ENCODE measurements around the gene ZNF775. TPM values are rescaled to one million over a fixed set of nuclear protein-coding genes. Genes with fewer than 3 reads are reported as not detected.

Gene ZNF775
- total RNA-seq, 1 donor from 2014 or later: 12.1 TPM

DNA sequence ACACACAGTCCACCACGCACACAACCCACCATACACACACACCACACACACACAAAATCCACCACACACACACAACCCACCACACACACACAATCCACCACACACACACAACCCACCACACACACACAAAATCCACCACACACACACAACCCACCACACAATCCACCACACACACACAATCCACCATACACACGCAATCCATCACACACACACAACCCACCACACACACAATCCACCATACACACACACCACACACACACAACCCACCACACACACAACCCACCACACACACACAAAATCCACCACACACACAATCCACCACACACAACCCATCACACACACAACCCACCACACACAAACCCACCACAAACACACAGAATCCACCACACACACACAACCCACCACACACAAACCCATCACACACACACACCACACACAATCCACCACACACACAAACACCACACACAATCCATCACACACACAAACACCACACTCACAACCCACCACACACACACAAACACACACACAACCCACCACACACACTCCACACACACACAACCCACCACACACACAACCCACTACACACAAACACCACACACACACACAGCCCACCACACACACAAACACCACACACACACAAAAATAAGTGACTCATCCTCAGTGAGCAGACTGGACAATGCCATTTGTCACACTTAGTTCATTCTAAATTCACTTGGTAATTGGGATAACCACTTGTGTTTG, 19.3 kb upstream of the ZNF775 start:
- DNase-seq (ENCODE audit: low spot score): no peak
- Mint-ChIP-seq H3K36me3 (ENCODE audit: low read depth, unreplicated experiment) (no peaks in the 10 kb centered on the region), H3K4me1 (ENCODE audit: unreplicated experiment) (peaks cover 26% of the 10 kb centered on the region), H3K27me3 (ENCODE audit: unreplicated experiment) (peaks cover 2% of the 10 kb centered on the region), H3K4me3 (ENCODE audit: unreplicated experiment) (no peak overlapping the region), H3K27ac (ENCODE audit: unreplicated experiment) (no peak overlapping the region), H3K9me3 (ENCODE audit: unreplicated experiment) (no peaks in the 10 kb centered on the region)
- TF ChIP-seq, protein P1, sequence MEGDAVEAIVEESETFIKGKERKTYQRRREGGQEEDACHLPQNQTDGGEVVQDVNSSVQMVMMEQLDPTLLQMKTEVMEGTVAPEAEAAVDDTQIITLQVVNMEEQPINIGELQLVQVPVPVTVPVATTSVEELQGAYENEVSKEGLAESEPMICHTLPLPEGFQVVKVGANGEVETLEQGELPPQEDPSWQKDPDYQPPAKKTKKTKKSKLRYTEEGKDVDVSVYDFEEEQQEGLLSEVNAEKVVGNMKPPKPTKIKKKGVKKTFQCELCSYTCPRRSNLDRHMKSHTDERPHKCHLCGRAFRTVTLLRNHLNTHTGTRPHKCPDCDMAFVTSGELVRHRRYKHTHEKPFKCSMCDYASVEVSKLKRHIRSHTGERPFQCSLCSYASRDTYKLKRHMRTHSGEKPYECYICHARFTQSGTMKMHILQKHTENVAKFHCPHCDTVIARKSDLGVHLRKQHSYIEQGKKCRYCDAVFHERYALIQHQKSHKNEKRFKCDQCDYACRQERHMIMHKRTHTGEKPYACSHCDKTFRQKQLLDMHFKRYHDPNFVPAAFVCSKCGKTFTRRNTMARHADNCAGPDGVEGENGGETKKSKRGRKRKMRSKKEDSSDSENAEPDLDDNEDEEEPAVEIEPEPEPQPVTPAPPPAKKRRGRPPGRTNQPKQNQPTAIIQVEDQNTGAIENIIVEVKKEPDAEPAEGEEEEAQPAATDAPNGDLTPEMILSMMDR (IDR thresholded peaks at IDR 0.05; ENCODE audit: unreplicated experiment): no peak

DNA sequence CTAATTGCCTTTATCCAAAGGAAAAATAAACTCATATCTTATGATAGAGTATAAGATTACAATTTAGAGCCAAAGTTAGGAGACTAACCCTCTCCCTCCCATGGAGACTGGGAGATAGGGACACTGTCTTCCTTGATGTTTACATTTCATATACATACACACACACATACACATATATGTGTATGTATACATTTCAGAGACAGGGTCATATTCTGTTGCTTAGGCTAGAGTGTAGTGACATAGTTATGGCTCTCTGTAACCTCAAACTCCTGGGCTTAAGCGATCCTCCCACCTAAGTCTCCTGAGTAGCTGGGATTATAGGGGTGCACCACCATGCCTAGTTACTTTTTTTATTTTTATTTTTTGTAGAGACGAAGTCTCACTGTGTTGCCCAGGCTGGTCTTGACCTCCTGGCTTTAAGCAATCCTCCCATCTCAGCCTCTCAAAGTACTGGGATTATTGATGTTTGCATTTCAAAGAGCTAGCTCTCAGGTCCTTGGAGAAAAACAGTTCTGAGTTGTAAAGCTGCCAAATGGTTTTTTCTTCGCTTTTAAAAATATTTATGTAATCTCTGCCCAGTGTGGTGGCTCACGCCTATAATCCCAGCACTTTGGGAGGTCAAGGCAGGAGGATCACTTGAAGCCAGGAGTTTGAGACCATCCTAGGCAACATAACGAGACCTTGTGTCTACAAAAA, 18.6 kb upstream of the ZNF775 start:
- Mint-ChIP-seq H3K27me3 (ENCODE audit: unreplicated experiment) (peaks cover 2% of the 10 kb centered on the region), H3K9me3 (ENCODE audit: unreplicated experiment) (no peaks in the 10 kb centered on the region), H3K36me3 (ENCODE audit: low read depth, unreplicated experiment) (no peaks in the 10 kb centered on the region), H3K4me3 (ENCODE audit: unreplicated experiment) (no peak overlapping the region), H3K27ac (ENCODE audit: unreplicated experiment) (no peak overlapping the region), H3K4me1 (ENCODE audit: unreplicated experiment) (peaks cover 26% of the 10 kb centered on the region)
- TF ChIP-seq, protein P1 (IDR thresholded peaks at IDR 0.05; ENCODE audit: unreplicated experiment): no peak
- DNase-seq (ENCODE audit: low spot score): no peak

DNA sequence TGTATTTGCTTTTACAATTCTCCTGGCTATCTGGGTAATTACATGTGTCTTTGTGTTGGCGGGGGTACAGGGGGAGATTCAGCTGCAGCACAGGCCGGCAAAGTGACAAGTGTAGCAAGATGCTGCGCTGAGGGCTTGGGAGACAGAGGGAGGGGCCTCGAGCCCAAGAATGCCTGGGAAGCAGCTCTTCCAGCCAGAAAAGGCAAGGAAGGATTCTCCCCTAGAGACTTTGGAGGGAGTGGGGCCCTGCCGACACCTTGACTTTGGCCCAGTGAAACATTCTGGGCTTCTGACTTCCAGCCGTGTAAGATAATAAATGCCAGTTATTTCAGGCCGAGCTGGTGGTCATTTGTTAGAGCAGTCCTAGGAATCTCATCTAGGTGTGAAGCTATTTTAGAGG, 17.7 kb upstream of the ZNF775 start:
- Mint-ChIP-seq H3K9me3 (ENCODE audit: unreplicated experiment) (no peaks in the 10 kb centered on the region), H3K4me1 (ENCODE audit: unreplicated experiment) (peaks cover 33% of the 10 kb centered on the region), H3K27me3 (ENCODE audit: unreplicated experiment) (peaks cover 2% of the 10 kb centered on the region), H3K36me3 (ENCODE audit: low read depth, unreplicated experiment) (no peaks in the 10 kb centered on the region), H3K27ac (ENCODE audit: unreplicated experiment) (no peak overlapping the region), H3K4me3 (ENCODE audit: unreplicated experiment) (peak overlapping the region; percentile 32)
- TF ChIP-seq, protein P1 (IDR thresholded peaks at IDR 0.05; ENCODE audit: unreplicated experiment): no peak
- DNase-seq (ENCODE audit: low spot score): no peak

DNA sequence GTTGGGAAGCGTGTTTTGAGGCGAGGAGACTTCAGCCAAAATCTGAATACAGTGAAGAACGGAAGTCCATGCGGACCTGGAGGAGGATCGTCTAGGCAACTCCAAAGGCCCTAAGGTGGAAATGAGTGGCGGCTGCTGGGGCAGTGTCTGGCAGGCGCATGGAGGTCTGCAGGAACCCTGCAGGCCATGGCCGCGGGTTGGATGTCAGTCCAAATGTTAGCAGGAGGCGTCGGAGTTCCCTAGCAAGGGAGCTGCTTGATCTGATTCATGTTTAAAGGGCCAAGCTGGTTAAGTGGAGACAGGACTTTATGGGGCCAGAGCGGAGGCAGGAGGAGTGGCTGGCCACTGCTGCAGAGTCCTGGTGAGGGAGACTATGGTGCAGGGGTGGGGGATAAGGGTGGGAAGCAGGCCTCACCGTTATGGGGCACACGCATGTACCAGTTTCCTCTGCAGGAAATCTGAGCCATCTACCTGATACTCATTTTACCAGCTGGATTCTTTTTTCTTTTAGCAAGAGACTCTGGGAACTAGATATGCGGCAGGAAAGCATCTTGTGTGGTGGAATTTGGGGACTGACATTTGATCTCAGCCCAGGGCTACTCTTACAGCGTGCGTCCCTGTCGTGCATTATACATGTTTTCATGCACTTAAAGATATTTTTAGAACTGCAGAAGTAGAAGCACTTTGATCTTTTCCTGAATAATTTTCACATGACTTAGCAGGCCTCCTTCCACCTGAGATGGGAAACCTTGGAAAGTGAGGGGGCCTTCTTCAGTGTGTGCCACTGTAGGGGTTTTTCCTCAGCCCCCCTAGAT, 17.1 kb upstream of the ZNF775 start:
- Mint-ChIP-seq H3K4me1 (ENCODE audit: unreplicated experiment) (peaks cover 33% of the 10 kb centered on the region), H3K4me3 (ENCODE audit: unreplicated experiment) (no peak overlapping the region), H3K36me3 (ENCODE audit: low read depth, unreplicated experiment) (no peaks in the 10 kb centered on the region), H3K27ac (ENCODE audit: unreplicated experiment) (no peak overlapping the region), H3K9me3 (ENCODE audit: unreplicated experiment) (no peaks in the 10 kb centered on the region), H3K27me3 (ENCODE audit: unreplicated experiment) (peaks cover 2% of the 10 kb centered on the region)
- no peak for DNase-seq (ENCODE audit: low spot score)
- TF ChIP-seq, protein P1 (IDR thresholded peaks at IDR 0.05; ENCODE audit: unreplicated experiment): no peak

Data from endothelial cell (in vitro differentiated cells).